Measurements from ENCODE around the gene BLNK. TPM values are rescaled to one million over a fixed set of nuclear protein-coding genes. Genes with fewer than 3 reads are reported as not detected.

The BLNK gene
- total and polyA plus RNA-seq, 2 donors (not counting 1 experiment from before 2014, with no cell fraction given), result 0.33 TPM; not detected in 1

DNA sequence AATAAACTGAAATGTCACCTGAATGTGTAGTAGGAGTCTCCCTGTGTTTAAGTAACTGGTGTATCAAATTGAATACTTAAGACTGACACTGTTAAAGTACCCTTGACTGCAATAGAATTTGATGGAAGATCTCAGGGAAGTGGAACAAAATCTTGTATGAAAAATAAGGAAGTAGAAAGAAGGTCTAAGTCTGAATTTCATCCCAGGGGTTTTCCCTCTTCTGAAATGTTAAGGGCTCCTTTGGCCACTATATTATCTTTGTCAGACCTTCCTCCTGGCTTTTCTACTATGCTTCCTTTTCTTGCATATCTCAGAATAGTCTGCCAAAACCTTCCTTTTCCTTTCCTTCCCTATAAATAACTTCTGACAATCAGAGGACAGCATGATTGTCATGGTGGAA is 59.6 kb downstream of the BLNK start:
- H3K4me3 ChIP-seq (replicated peaks in 1 of 4; ENCODE audit: control extremely low read depth in 1 of 4, insufficient read depth in 1 of 4, low read depth in 3 of 4, low read length in 4 of 4), result no peak overlapping the region
- peaks cover 3% of the 10 kb centered on the region for H3K27me3 ChIP-seq (ENCODE audit: control insufficient read depth, insufficient read depth, low read length)
- no peaks in the 10 kb centered on the region for H3K4me1 ChIP-seq (ENCODE audit: control insufficient read depth, extremely low read depth, insufficient read depth, low read length)
- H2AFZ ChIP-seq (ENCODE audit: low read length), result no peak overlapping the region
- no peaks in the 10 kb centered on the region for H4K20me1 ChIP-seq (ENCODE audit: control insufficient read depth, extremely low read depth, insufficient read depth, low read length)
- no peaks in the 10 kb centered on the region for H3K79me2 ChIP-seq (ENCODE audit: control insufficient read depth, insufficient read depth, low read length)
- DNase-seq (ENCODE audit: low read depth in 2 of 2), result no peak
- no peak for TF ChIP-seq EZH2 (IDR thresholded peaks at IDR 0.05; ENCODE audit: low read length, missing control alignments)
- no peak for TF ChIP-seq CTCF (conservative IDR thresholded peaks at IDR 0.05 in 1 of 2, IDR thresholded peaks at IDR 0.05 in 1 of 2; ENCODE audit: low read depth in 1 of 2, low read length in 2 of 2)
- no peak overlapping the region for H3K9ac ChIP-seq (ENCODE audit: insufficient read depth, low read length)
- no peaks in the 10 kb centered on the region for H3K9me3 ChIP-seq (ENCODE audit: control insufficient read depth, insufficient read depth, low read depth, low read length)
- H3K36me3 ChIP-seq (ENCODE audit: control insufficient read depth, insufficient read depth, low read length), result no peaks in the 10 kb centered on the region
- H3K27ac ChIP-seq (ENCODE audit: insufficient read depth, low read length), result no peak overlapping the region
- no peak overlapping the region for H3K4me2 ChIP-seq (ENCODE audit: extremely low read depth, insufficient read depth, low read length)

GRCh38 chr10:96208946-96209345 is 62.4 kb downstream of the BLNK start:
- H3K9me3 ChIP-seq (ENCODE audit: control insufficient read depth, insufficient read depth, low read depth, low read length), result no peaks in the 10 kb centered on the region
- H4K20me1 ChIP-seq (ENCODE audit: control insufficient read depth, extremely low read depth, insufficient read depth, low read length), result no peaks in the 10 kb centered on the region
- no peak overlapping the region for H3K9ac ChIP-seq (ENCODE audit: insufficient read depth, low read length)
- no peak overlapping the region for H3K4me3 ChIP-seq (replicated peaks in 1 of 4; ENCODE audit: control extremely low read depth in 1 of 4, insufficient read depth in 1 of 4, low read depth in 3 of 4, low read length in 4 of 4)
- DNase-seq (ENCODE audit: low read depth in 2 of 2), result no peak
- no peak for TF ChIP-seq CTCF (conservative IDR thresholded peaks at IDR 0.05 in 1 of 2, IDR thresholded peaks at IDR 0.05 in 1 of 2; ENCODE audit: low read depth in 1 of 2, low read length in 2 of 2)
- TF ChIP-seq EZH2 (IDR thresholded peaks at IDR 0.05; ENCODE audit: low read length, missing control alignments), result no peak
- no peaks in the 10 kb centered on the region for H3K36me3 ChIP-seq (ENCODE audit: control insufficient read depth, insufficient read depth, low read length)
- no peaks in the 10 kb centered on the region for H3K79me2 ChIP-seq (ENCODE audit: control insufficient read depth, insufficient read depth, low read length)
- H3K4me1 ChIP-seq (ENCODE audit: control insufficient read depth, extremely low read depth, insufficient read depth, low read length), result no peaks in the 10 kb centered on the region
- no peak overlapping the region for H2AFZ ChIP-seq (ENCODE audit: low read length)
- peaks cover 3% of the 10 kb centered on the region for H3K27me3 ChIP-seq (ENCODE audit: control insufficient read depth, insufficient read depth, low read length)
- no peak overlapping the region for H3K27ac ChIP-seq (ENCODE audit: insufficient read depth, low read length)
- no peak overlapping the region for H3K4me2 ChIP-seq (ENCODE audit: extremely low read depth, insufficient read depth, low read length)

DNA sequence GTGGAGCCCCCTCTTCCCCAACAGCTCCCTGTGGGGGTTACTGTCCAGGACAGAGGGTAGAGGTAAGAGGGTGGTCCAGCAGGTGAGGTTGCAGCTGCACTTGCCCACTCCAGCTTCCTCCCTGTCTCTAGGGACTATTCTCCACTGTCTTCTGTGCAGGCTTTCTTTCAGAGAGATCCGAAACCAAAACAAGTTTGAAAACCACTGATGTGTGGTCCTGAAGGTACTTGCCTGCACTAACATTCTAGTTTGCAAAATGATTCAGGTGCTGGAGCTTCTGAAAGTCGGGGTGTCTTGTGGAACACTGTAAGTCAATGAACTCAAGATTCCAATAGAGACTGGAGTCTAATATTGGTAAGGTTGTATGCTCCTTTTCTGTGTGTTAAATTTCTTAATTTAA is 63.1 kb downstream of the BLNK start:
- TF ChIP-seq CTCF (conservative IDR thresholded peaks at IDR 0.05 in 1 of 2, IDR thresholded peaks at IDR 0.05 in 1 of 2; ENCODE audit: low read depth in 1 of 2, low read length in 2 of 2) (no peak), EZH2 (IDR thresholded peaks at IDR 0.05; ENCODE audit: low read length, missing control alignments) (no peak)
- Histone ChIP-seq H3K79me2 (ENCODE audit: control insufficient read depth, insufficient read depth, low read length) (no peaks in the 10 kb centered on the region), H3K4me2 (ENCODE audit: extremely low read depth, insufficient read depth, low read length) (no peak overlapping the region), H2AFZ (ENCODE audit: low read length) (no peak overlapping the region), H3K4me3 (replicated peaks in 1 of 4; ENCODE audit: control extremely low read depth in 1 of 4, insufficient read depth in 1 of 4, low read depth in 3 of 4, low read length in 4 of 4) (no peak overlapping the region), H3K4me1 (ENCODE audit: control insufficient read depth, extremely low read depth, insufficient read depth, low read length) (no peaks in the 10 kb centered on the region), H3K9ac (ENCODE audit: insufficient read depth, low read length) (no peak overlapping the region), H3K36me3 (ENCODE audit: control insufficient read depth, insufficient read depth, low read length) (no peaks in the 10 kb centered on the region), H3K9me3 (ENCODE audit: control insufficient read depth, insufficient read depth, low read depth, low read length) (no peaks in the 10 kb centered on the region), H3K27ac (ENCODE audit: insufficient read depth, low read length) (no peak overlapping the region), H4K20me1 (ENCODE audit: control insufficient read depth, extremely low read depth, insufficient read depth, low read length) (no peaks in the 10 kb centered on the region), H3K27me3 (ENCODE audit: control insufficient read depth, insufficient read depth, low read length) (peaks cover 3% of the 10 kb centered on the region)
- no peak for DNase-seq (ENCODE audit: low read depth in 2 of 2)

Measured in fibroblast of lung (primary cell).